ENCODE results near the gene ATP6V0C. TPM values are rescaled to one million over a fixed set of nuclear protein-coding genes. Genes with fewer than 3 reads are reported as not detected.

Gene ATP6V0C
- total and polyA plus RNA-seq, 7 donors: 116 to 241 (median 177) TPM

DNA sequence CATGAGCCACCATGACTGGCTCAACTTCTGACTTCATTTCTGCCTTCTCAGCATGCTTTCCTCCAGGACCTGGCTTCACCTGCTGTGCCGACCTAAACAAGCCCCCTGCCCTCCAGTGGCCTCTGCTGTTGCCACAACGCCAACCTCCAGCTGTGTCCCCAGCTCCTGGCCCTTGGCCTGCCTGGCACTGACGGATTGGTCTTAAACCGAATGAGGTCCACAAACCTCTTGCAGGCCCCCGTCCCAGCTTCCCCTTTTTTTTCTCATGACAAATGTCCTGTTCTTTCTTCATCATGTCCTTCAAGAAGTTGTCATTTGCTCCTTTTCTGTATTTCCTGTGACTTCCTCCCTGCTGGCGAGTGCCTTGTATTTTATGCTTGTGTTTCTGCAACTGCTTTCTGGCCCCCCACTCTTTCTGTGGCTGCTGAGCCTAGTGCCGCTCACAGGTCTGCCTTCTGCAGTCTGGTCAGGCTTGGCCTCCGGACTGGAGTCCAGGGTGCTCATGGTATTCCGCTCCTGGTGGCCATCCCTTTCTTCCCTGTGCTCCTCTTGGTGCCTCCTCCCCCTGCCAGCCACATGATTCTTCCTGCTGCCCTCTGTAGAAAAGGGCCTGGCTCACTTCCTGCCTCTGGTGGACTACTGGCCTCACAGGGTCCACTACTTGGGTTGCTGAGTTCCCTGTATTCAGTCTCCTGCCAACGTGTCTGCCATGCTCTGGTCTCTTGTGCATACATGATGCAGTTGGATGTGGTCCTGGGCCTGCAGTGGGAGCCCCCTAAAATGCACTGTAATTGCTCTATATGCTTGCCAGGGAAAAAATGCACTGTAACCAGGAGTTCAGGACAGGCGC, 2.9 kb downstream of the ATP6V0C start:
- 46 to 52% (median 50%) methylated on average over 11 of the region's 11 CpGs for whole genome bisulfite sequencing, 3 donors
- TF ChIP-seq CTCF (IDR thresholded peaks at IDR 0.05): no peak
- DNase-seq (peak in 1 of 2 donors; percentile 50), ATAC-seq (no peak)
- Histone ChIP-seq H3K27ac (peak overlapping the region; percentile 95), H3K36me3 (ENCODE audit: insufficient read depth in 1 of 2, low read depth in 1 of 2) (peaks cover 0 to 9% of the 10 kb centered on the region in 2 donors), H3K4me3 (peak overlapping the region; percentile 73), H3K4me1 (peaks cover 59% of the 10 kb centered on the region), H3K27me3 (ENCODE audit: insufficient read depth in 3 of 3, low read length in 2 of 3) (no peaks in the 10 kb centered on the region), H3K9me3 (no peaks in the 10 kb centered on the region)
- intact Hi-C loops (cut with DNase I): no loop called here

DNA sequence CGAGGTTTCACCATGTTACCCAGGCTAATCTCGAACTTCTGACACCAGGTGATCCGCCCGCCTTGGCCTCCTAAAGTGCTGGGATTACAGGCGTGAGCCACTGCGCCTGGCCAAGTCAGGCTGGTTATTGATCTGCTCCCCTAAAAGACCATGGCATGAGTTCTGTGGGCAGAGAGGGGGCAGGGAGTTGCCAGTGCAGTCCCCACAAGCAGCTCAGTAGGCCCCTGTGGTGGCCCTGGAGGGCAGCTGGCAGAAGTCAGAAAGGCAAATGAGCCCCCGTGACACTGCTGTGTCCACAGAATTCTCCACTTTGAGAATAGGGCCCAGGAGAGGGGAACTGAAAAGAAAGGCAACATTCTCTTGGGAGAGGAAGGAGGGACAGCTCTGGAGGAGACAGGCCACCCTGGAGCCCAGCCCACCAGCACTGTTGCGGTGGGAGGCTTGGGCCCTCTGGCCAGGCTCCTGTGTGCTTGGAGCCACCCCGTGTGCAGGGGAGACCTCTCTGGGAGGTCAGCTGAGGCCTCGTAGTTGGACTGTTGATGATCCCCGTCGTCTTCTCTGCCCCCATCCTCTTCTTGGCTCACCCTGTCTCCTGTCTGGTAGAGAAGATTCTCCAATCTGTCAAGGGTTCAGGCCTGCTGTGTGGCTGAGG, 4.3 kb downstream of the ATP6V0C start:
- intact Hi-C loops (cut with DNase I): no loop called here
- Histone ChIP-seq H3K27ac (peak overlapping the region; percentile 95), H3K4me1 (peaks cover 60% of the 10 kb centered on the region), H3K27me3 (ENCODE audit: insufficient read depth in 3 of 3, low read length in 2 of 3) (no peaks in the 10 kb centered on the region), H3K4me3 (peak overlapping the region; percentile 28), H3K9me3 (no peaks in the 10 kb centered on the region), H3K36me3 (ENCODE audit: insufficient read depth in 1 of 2, low read depth in 1 of 2) (peaks cover 0 to 18% of the 10 kb centered on the region in 2 donors)
- no peak for ATAC-seq
- no peak for DNase-seq
- WGBS, 3 donors: 51 to 70% (median 60%) methylated on average over 12 of the region's 12 CpGs
- no peak for TF ChIP-seq CTCF (IDR thresholded peaks at IDR 0.05)

GRCh38 chr16:2518823-2519710, 5.3 kb downstream of the ATP6V0C start:
- DNase-seq (peak; percentile 24 to 65), ATAC-seq (peak in 1 of 4 donors; percentile 4)
- Histone ChIP-seq H3K36me3 (ENCODE audit: insufficient read depth in 1 of 2, low read depth in 1 of 2) (peaks cover 0 to 28% of the 10 kb centered on the region in 2 donors), H3K9me3 (no peaks in the 10 kb centered on the region), H3K4me1 (peaks cover 60% of the 10 kb centered on the region), H3K4me3 (peak overlapping the region; percentile 73), H3K27ac (peak overlapping the region; percentile 95), H3K27me3 (ENCODE audit: insufficient read depth in 3 of 3, low read length in 2 of 3) (no peaks in the 10 kb centered on the region)
- intact Hi-C loops (cut with DNase I): no loop called here
- 72 to 82% (median 74%) methylated on average over 39 of the region's 39 CpGs for WGBS, 3 donors
- TF ChIP-seq CTCF (IDR thresholded peaks at IDR 0.05): no peak

DNA sequence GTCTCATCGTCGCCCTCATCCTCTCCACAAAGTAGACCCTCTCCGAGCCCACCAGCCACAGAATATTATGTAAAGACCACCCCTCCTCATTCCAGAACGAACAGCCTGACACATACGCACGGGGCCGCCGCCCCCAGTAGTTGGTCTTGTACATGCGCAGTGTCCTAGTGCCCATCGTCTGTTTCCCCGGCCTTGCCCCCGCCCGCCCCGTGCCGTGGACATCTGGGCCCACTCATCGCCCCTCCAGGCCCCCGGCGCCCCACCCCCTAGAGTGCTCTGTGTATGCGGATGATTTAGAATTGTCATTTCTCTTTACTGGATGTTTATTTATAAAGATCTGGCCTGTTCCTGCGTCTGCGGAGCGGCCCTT, 5.9 kb downstream of the ATP6V0C start:
- Histone ChIP-seq H3K27ac (peak overlapping the region; percentile 95), H3K4me1 (peaks cover 60% of the 10 kb centered on the region), H3K4me3 (peak overlapping the region; percentile 73), H3K36me3 (ENCODE audit: insufficient read depth in 1 of 2, low read depth in 1 of 2) (peaks cover 0 to 35% of the 10 kb centered on the region in 2 donors), H3K9me3 (no peaks in the 10 kb centered on the region), H3K27me3 (ENCODE audit: insufficient read depth in 3 of 3, low read length in 2 of 3) (no peaks in the 10 kb centered on the region)
- peak in 3 of 4 donors; percentile 2 to 12 (median 4) for ATAC-seq
- TF ChIP-seq CTCF (IDR thresholded peaks at IDR 0.05): no peak
- intact Hi-C loops (cut with DNase I): no loop called here
- 39 to 46% (median 43%) methylated on average over 22 of the region's 22 CpGs for WGBS, 3 donors
- DNase-seq: peak in 1 of 2 donors; percentile 63
